ENCODE results near the gene DNAH14.
A peak's percentile ranks its signal among the peaks of the same experiment; 100 is the strongest.
"Not testable (repeated sequence)": the region's sequence is repeated elsewhere in the genome, so short reads cannot be mapped to it uniquely, and the experiment has no call there.

Gene DNAH14

GRCh38 chr1:224929335-224930237 lies at the start of gene DNAH14:
Gene DNAH14, plus strand, starts transcription at chr1:224929675. Its CDS starts 23,028 bp downstream, at chr1:224952703.
- DNase-seq (ENCODE audit: low read depth in 2 of 2), result peak in 1 of 2 donors; percentile 2

GRCh38 chr1:224880593-224881307 lies 48.7 kb upstream of the DNAH14 start:
- DNase-seq (ENCODE audit: low read depth in 2 of 2), result no peak

- DNase-seq (ENCODE audit: low read depth in 2 of 2), result not testable (repeated sequence)
Observed at GRCh38 chr1:224881308-224881692, 48.2 kb upstream of the DNAH14 start.

- DNase-seq (ENCODE audit: low read depth in 2 of 2), result no peak
Observed at GRCh38 chr1:224881762-224882211, 47.7 kb upstream of the DNAH14 start.

- DNase-seq (ENCODE audit: low read depth in 2 of 2), result no peak
Observed at GRCh38 chr1:224882264-224882663, 47.2 kb upstream of the DNAH14 start.

GRCh38 chr1:224883091-224883490 lies 46.4 kb upstream of the DNAH14 start:
- no peak for DNase-seq (ENCODE audit: low read depth in 2 of 2)

GRCh38 chr1:224884361-224884801 lies 45.1 kb upstream of the DNAH14 start:
- no peak for DNase-seq (ENCODE audit: low read depth in 2 of 2)

GRCh38 chr1:224885376-224885775 lies 44.1 kb upstream of the DNAH14 start:
- DNase-seq (ENCODE audit: low read depth in 2 of 2), result not testable (repeated sequence)

- DNase-seq (ENCODE audit: low read depth in 2 of 2), result no peak
Observed at GRCh38 chr1:224894915-224895314, 34.6 kb upstream of the DNAH14 start.

- DNase-seq (ENCODE audit: low read depth in 2 of 2), result no peak
Observed at GRCh38 chr1:224896130-224896781, 33.2 kb upstream of the DNAH14 start.

GRCh38 chr1:224897529-224898327 lies 31.7 kb upstream of the DNAH14 start:
- no peak for DNase-seq (ENCODE audit: low read depth in 2 of 2)

GRCh38 chr1:224898937-224899336 lies 30.5 kb upstream of the DNAH14 start:
- no peak for DNase-seq (ENCODE audit: low read depth in 2 of 2)

- no peak for DNase-seq (ENCODE audit: low read depth in 2 of 2)
Observed at GRCh38 chr1:224900062-224900630, 29.3 kb upstream of the DNAH14 start.

GRCh38 chr1:224901087-224901810 lies 28.2 kb upstream of the DNAH14 start:
- DNase-seq (ENCODE audit: low read depth in 2 of 2), result no peak

GRCh38 chr1:224903955-224904354 lies 25.5 kb upstream of the DNAH14 start:
- DNase-seq (ENCODE audit: low read depth in 2 of 2), result no peak

- no peak for DNase-seq (ENCODE audit: low read depth in 2 of 2)
Observed at GRCh38 chr1:224906340-224906739, 23.1 kb upstream of the DNAH14 start.

- no peak for DNase-seq (ENCODE audit: low read depth in 2 of 2)
Observed at GRCh38 chr1:224911217-224911616, 18.3 kb upstream of the DNAH14 start.

GRCh38 chr1:224914292-224914900 lies 15.1 kb upstream of the DNAH14 start:
- DNase-seq (ENCODE audit: low read depth in 2 of 2), result no peak

- no peak for DNase-seq (ENCODE audit: low read depth in 2 of 2)
Observed at GRCh38 chr1:224919508-224919907, 10.0 kb upstream of the DNAH14 start.

GRCh38 chr1:224920930-224921329 lies 8.5 kb upstream of the DNAH14 start:
- DNase-seq (ENCODE audit: low read depth in 2 of 2), result no peak
